ENCODE results near the gene ADARB2. TPM values are rescaled to one million over a fixed set of nuclear protein-coding genes. Genes with fewer than 3 reads are reported as not detected.

Gene ADARB2
- total and polyA plus RNA-seq, 10 of the 15 experiments (the other 5 are each of a cell fraction or from before 2014, with no cell fraction given) = 0.02 to 4.1 (median 0.76) TPM

DNA sequence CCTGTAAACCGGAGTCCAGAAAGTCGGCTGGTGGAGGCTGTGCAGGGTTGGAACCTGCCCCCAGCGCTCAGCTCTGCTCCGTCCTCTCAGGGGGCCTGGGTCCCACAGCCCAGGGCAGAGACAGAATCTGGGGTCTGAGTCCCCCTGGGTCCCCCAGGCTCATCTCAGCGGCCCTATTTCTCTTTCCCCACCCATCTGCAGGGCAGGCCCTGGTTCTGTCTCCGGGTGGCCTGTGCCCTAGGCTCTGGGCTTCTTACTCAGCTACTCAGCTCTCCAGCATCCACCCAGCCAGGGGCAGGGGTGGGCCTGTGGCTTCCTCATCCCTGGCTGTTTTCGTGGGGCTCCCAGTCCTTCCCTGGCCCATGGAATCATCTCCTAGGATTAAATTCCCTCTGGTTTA is 183.4 kb downstream of the ADARB2 start:
- no TSS peak for BruUV-seq (replicated peaks)
- Histone ChIP-seq H3K27me3 (replicated peaks in 1 of 2; ENCODE audit: control insufficient read depth in 2 of 2, insufficient read depth in 2 of 2, low read length in 1 of 2) (no peaks in the 10 kb centered on the region), H3K4me2 (ENCODE audit: control insufficient read depth, insufficient read depth) (no peak overlapping the region), H2AFZ (ENCODE audit: control insufficient read depth, low read depth, low read length) (no peak overlapping the region), H3K9ac (ENCODE audit: control insufficient read depth, insufficient read depth, low read length) (no peak overlapping the region), H3K4me1 (ENCODE audit: control insufficient read depth, insufficient read depth, low read length) (no peaks in the 10 kb centered on the region), H3K4me3 (no peak overlapping the region), H3K36me3 (ENCODE audit: control insufficient read depth in 2 of 2, insufficient read depth in 2 of 2, low read length in 1 of 2) (no peaks in the 10 kb centered on the region), H3K9me3 (replicated peaks; ENCODE audit: control insufficient read depth, insufficient read depth, low read length) (no peaks in the 10 kb centered on the region; the same call in 2 of the 3 replicates), H3K79me2 (ENCODE audit: control insufficient read depth, insufficient read depth, low read length) (no peaks in the 10 kb centered on the region), H3K27ac (ENCODE audit: control insufficient read depth, insufficient read depth) (no peak overlapping the region), H4K20me1 (ENCODE audit: control insufficient read depth, insufficient read depth) (no peaks in the 10 kb centered on the region)
- intact Hi-C loops (cut with micrococcal nuclease; ENCODE audit: unreplicated experiment) (no loop called here), in situ Hi-C loops (cut with MboI) (no loop called here)
- 13% methylated on average over 7 of the region's 7 CpGs for WGBS (ENCODE audit: insufficient coverage, insufficient replicate concordance, low lambda C conversion rate, missing lambda C conversion rate)
- ATAC-seq (no peak), DNase-seq (ENCODE audit: low read depth, low spot score) (no peak), FAIRE-seq (no peak)
- RAD21 ChIA-PET (ENCODE audit: unreplicated experiment) = no interaction called here
- CTCF ChIA-PET = no interaction called here
- TF ChIP-seq SMARCA5 (IDR thresholded peaks at IDR 0.05) (no peak), SMC3 (IDR thresholded peaks at IDR 0.05; ENCODE audit: borderline replicate concordance, low read length) (no peak), ZZZ3 (IDR thresholded peaks at IDR 0.05; ENCODE audit: control insufficient read depth, insufficient read length, low read depth) (no peak), TARDBP (IDR thresholded peaks at IDR 0.05; ENCODE audit: borderline replicate concordance) (no peak), YY1 (IDR thresholded peaks at IDR 0.05; ENCODE audit: low read depth, low read length) (no peak), ZNF24 (IDR thresholded peaks at IDR 0.05) (no peak), ASH2L (IDR thresholded peaks at IDR 0.05; ENCODE audit: borderline replicate concordance, low read depth) (no peak), HDAC6 (IDR thresholded peaks at IDR 0.05; ENCODE audit: unreplicated experiment) (no peak), TCF3 (IDR thresholded peaks at IDR 0.05; ENCODE audit: borderline replicate concordance, insufficient read depth, low read depth, low read length) (no peak), KAT2A (conservative IDR thresholded peaks at IDR 0.05; ENCODE audit: control insufficient read depth, low read depth, low read length) (no peak), ZNF592 (IDR thresholded peaks at IDR 0.05) (no peak), CEBPZ (IDR thresholded peaks at IDR 0.05; ENCODE audit: low read depth, low read length) (no peak)
- SMC1A ChIA-PET (ENCODE audit: uncharacterized antibody, unreplicated experiment) = no interaction called here
- POLR2A ChIA-PET = no interaction called here

Measured in GM12878 (cell line).